GM23338 (cell line): ENCODE results near the gene FBN3. TPM values are rescaled to one million over a fixed set of nuclear protein-coding genes. Genes with fewer than 3 reads are reported as not detected.
A peak's percentile ranks its signal among the peaks of the same experiment; 100 is the strongest.

Source experiments
- ATAC-seq: fragments of 200-7000 bp; cut with Tn5 transposase; 3 replicates; pipeline ENCODE4 v1.9.1; 2020
- DNase-seq: peaks from one replicate; pipeline ENCODE4 v3.0.0-alpha.2; 2015; ENCODE audit warnings: low spot score
- H2AFZ ChIP-seq: fragments of 200-600 bp; sonication (generic); 2 replicates; pipeline ENCODE4 v1.8.0; 2016; ENCODE audit warnings: antibody characterized with exemption, mild to moderate bottlenecking, moderate library complexity
- H3F3A ChIP-seq: fragments of 200-600 bp; sonication (generic); replicated peaks from 2 replicates; pipeline ENCODE4 v1.8.0; 2017; ENCODE audit warnings: antibody characterized with exemption, mixed run types, low read depth
- H3K27ac ChIP-seq: fragments of 200-600 bp; sonication (generic); 2 replicates; pipeline ENCODE4 v1.6.1; 2016; ENCODE audit warnings: low read depth
- H3K27me3 ChIP-seq: fragments of 200-600 bp; sonication (generic); 2 replicates; pipeline ENCODE4 v1.8.0; 2016; ENCODE audit warnings: mild to moderate bottlenecking, mixed run types, moderate library complexity; ENCODE audit not compliant: insufficient read depth
- H3K36me3 ChIP-seq: fragments of 200-600 bp; sonication (generic); 2 replicates; pipeline ENCODE4 v1.8.0; 2016; ENCODE audit warnings: mild to moderate bottlenecking; ENCODE audit not compliant: insufficient read depth
- H3K4me1 ChIP-seq: fragments of 200-600 bp; sonication (generic); 2 replicates; pipeline ENCODE4 v1.8.0; 2016; ENCODE audit warnings: mild to moderate bottlenecking, moderate library complexity; ENCODE audit not compliant: insufficient read depth
- H3K4me2 ChIP-seq: fragments of 200-600 bp; sonication (generic); 2 replicates; pipeline ENCODE4 v1.7.1; 2017; ENCODE audit warnings: mixed run types
- H3K4me3 ChIP-seq: fragments of 200-600 bp; sonication (generic); 2 replicates; pipeline ENCODE4 v1.6.1; 2016; ENCODE audit warnings: mixed run types
- H3K79me2 ChIP-seq: fragments of 200-600 bp; sonication (generic); replicated peaks from 2 replicates; pipeline ENCODE4 v1.8.0; 2017; ENCODE audit warnings: mild to moderate bottlenecking; ENCODE audit not compliant: insufficient read depth
- H3K9me2 ChIP-seq: fragments of 200-600 bp; sonication (generic); 2 replicates; pipeline ENCODE4 v1.8.0; 2017; ENCODE audit not compliant: insufficient read depth
- H4K20me1 ChIP-seq: fragments of 200-600 bp; sonication (generic); replicated peaks from 2 replicates; pipeline ENCODE4 v1.8.0; 2017; ENCODE audit warnings: mild to moderate bottlenecking; ENCODE audit not compliant: insufficient read depth
- H3K27ac Mint-ChIP-seq: 2 replicates; pipeline ENCODE4 v1.8.0; 2020; ENCODE audit warnings: inconsistent platforms, mild to moderate bottlenecking, moderate library complexity, mixed read lengths
- H3K27me3 Mint-ChIP-seq: 3 replicates; pipeline ENCODE4 v1.8.0; 2022; ENCODE audit warnings: low read depth, mild to moderate bottlenecking, moderate library complexity, mixed read lengths, inconsistent platforms; ENCODE audit not compliant: insufficient read depth, poor library complexity
- H3K36me3 Mint-ChIP-seq: 3 replicates; pipeline ENCODE4 v1.8.0; 2021; ENCODE audit warnings: low read depth, mild to moderate bottlenecking, inconsistent platforms, moderate library complexity, mixed read lengths
- H3K4me1 Mint-ChIP-seq: 3 replicates; pipeline ENCODE4 v1.8.0; 2020; ENCODE audit warnings: mild to moderate bottlenecking, inconsistent platforms, mixed read lengths
- H3K4me3 Mint-ChIP-seq: 3 replicates; pipeline ENCODE4 v1.8.0; 2021; ENCODE audit warnings: moderate library complexity, mild to moderate bottlenecking, inconsistent platforms, mixed read lengths
- H3K9me3 Mint-ChIP-seq: 3 replicates; pipeline ENCODE4 v1.8.0; 2020; ENCODE audit warnings: moderate library complexity, mild to moderate bottlenecking, inconsistent platforms, mixed read lengths
- EZH2phosphoT487 ChIP-seq: fragments of 200-600 bp; sonication (generic); IDR thresholded peaks from one replicate; pipeline ENCODE4 v1.8.1; 2018; ENCODE audit warnings: antibody characterized with exemption; ENCODE audit not compliant: unreplicated experiment
- JUNB ChIP-seq: IDR thresholded peaks from one replicate; pipeline ENCODE4 v1.6.1; 2016; ENCODE audit warnings: antibody characterized with exemption; ENCODE audit not compliant: unreplicated experiment
- NANOG ChIP-seq: IDR thresholded peaks from 2 replicates; pipeline ENCODE4 v1.6.1; 2016; ENCODE audit warnings: antibody characterized with exemption, borderline replicate concordance
- STAT1 ChIP-seq: IDR thresholded peaks from one replicate; pipeline ENCODE4 v1.6.1; 2016; ENCODE audit warnings: antibody characterized with exemption; ENCODE audit not compliant: unreplicated experiment
- ZNF114 ChIP-seq: fragments of 250-450 bp; sonication (Bioruptor Pico); IDR thresholded peaks from 2 replicates; pipeline ENCODE4 v1.5.0; 2020; ENCODE audit warnings: mild to moderate bottlenecking, moderate library complexity
- ZNF331 ChIP-seq: fragments of 250-450 bp; sonication (Bioruptor Pico); IDR thresholded peaks from 2 replicates; pipeline ENCODE4 v1.5.0; 2020; ENCODE audit warnings: low read depth, mild to moderate bottlenecking, moderate library complexity
- polyA plus RNA-seq: library from polyadenylated mRNA; unstranded; fragments of >200 nt; fragmentation: Nextera tagmentation; extraction: Ambion mirVana; gene quantifications from 2 replicates; pipeline ENCODE4 v1.2.1, GENCODE V29; 2016
- total RNA-seq: library from RNA; depleted of rRNA; stranded (reverse); fragments of >200 nt; shearing (Covaris generic); gene quantifications from 2 replicates; pipeline ENCODE4 v1.2.3, GENCODE V29; 2014
- TF ChIP-seq, protein P1 (sequence below), 2 experiments: fragments of 200-600 bp in 1 of 2; sonication (generic) in 1 of 2; conservative IDR thresholded peaks; 2 replicates each; pipeline versions ENCODE4 v1.5.1 to v1.6.1; 2016 to 2017; ENCODE audit warnings: antibody characterized with exemption in 2 of 2, low read depth in 2 of 2, mild to moderate bottlenecking in 2 of 2, moderate library complexity in 1 of 2
- TF ChIP-seq, protein P2 (sequence below): IDR thresholded peaks from one replicate; pipeline ENCODE4 v1.6.1; 2018; ENCODE audit warnings: antibody characterized with exemption; ENCODE audit not compliant: unreplicated experiment
- TF ChIP-seq, protein P3 (sequence below): IDR thresholded peaks from 2 replicates; pipeline ENCODE4 v1.6.1; 2016; ENCODE audit warnings: antibody characterized with exemption

The FBN3 gene
- total and polyA plus RNA-seq, 2 experiments from 2014 or later: 8.5 to 54.5 TPM

DNA sequence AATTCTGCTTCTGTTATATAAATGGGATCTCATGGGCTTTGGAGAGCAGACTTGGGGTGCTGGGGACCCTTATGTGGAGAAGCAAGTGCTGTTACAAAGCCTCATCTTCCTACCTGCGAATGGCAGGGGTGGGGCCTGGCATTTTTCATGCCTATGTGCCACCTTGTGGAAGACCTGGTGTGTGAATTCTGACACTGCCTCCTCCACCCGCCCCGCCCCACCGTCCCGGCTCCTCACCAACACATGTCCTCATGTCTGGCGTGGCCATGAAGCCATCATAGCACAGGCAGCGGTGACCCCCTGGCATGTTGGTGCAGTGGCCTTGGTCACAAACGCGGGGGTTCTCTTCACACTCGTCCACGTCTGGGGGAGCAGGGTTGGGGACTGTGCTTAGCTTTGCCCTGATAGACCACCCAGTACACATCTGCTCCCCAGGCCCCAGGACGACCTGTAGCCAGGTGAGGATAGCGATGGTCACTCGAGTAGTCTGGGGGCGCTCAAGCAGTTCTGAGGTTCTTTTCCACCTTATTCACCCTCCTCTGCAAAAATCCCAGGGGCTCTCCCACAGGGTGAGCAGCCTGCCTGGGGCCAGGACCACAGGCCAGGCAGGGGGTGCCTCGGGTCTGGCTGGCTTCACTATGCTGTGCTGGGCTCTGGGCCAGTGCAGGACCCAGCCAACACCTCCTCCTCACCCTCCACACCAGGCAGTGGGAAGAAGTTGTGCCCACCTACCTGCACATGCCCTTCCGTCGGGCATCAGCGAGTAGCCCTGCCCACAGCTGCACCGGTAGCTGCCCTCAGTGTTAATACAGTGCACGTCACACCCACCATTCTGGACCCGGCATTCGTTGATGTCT is 32.7 kb downstream of the FBN3 start:
- H3K4me3 Mint-ChIP-seq: no peak overlapping the region
- H2AFZ ChIP-seq: no peak overlapping the region
- peaks cover 13% of the 10 kb centered on the region for H3K4me1 Mint-ChIP-seq
- peaks cover 59% of the 10 kb centered on the region for H3K36me3 Mint-ChIP-seq
- DNase-seq (no peak), ATAC-seq (no peak)
- H3K9me2 ChIP-seq: no peaks in the 10 kb centered on the region
- no peak overlapping the region for H3K27ac Mint-ChIP-seq
- peaks cover 17% of the 10 kb centered on the region; the same call in 1 of the 2 replicates for H3F3A ChIP-seq
- no peaks in the 10 kb centered on the region for H3K36me3 ChIP-seq
- no peak overlapping the region for H3K4me2 ChIP-seq
- 0 out of 2 replicates have a peak overlapping the region, but pooled peaks have one; percentile 69 for H3K27ac ChIP-seq
- TF ChIP-seq, protein P1, sequence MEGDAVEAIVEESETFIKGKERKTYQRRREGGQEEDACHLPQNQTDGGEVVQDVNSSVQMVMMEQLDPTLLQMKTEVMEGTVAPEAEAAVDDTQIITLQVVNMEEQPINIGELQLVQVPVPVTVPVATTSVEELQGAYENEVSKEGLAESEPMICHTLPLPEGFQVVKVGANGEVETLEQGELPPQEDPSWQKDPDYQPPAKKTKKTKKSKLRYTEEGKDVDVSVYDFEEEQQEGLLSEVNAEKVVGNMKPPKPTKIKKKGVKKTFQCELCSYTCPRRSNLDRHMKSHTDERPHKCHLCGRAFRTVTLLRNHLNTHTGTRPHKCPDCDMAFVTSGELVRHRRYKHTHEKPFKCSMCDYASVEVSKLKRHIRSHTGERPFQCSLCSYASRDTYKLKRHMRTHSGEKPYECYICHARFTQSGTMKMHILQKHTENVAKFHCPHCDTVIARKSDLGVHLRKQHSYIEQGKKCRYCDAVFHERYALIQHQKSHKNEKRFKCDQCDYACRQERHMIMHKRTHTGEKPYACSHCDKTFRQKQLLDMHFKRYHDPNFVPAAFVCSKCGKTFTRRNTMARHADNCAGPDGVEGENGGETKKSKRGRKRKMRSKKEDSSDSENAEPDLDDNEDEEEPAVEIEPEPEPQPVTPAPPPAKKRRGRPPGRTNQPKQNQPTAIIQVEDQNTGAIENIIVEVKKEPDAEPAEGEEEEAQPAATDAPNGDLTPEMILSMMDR (conservative IDR thresholded peaks at IDR 0.05; ENCODE audit: low read depth in 2 of 2): no peak
- TF ChIP-seq STAT1 (no peak), JUNB (no peak), NANOG (no peak)
- H3K9me3 Mint-ChIP-seq: peaks cover 3% of the 10 kb centered on the region; the same call in 2 of the 3 replicates
- peaks cover 12% of the 10 kb centered on the region for H3K27me3 Mint-ChIP-seq
- H3K79me2 ChIP-seq: no peaks in the 10 kb centered on the region
- H3K4me3 ChIP-seq: no peak overlapping the region
- no peaks in the 10 kb centered on the region for H4K20me1 ChIP-seq
- H3K4me1 ChIP-seq: peaks cover 9% of the 10 kb centered on the region; the same call in 1 of the 2 replicates
- H3K27me3 ChIP-seq: no peaks in the 10 kb centered on the region

DNA sequence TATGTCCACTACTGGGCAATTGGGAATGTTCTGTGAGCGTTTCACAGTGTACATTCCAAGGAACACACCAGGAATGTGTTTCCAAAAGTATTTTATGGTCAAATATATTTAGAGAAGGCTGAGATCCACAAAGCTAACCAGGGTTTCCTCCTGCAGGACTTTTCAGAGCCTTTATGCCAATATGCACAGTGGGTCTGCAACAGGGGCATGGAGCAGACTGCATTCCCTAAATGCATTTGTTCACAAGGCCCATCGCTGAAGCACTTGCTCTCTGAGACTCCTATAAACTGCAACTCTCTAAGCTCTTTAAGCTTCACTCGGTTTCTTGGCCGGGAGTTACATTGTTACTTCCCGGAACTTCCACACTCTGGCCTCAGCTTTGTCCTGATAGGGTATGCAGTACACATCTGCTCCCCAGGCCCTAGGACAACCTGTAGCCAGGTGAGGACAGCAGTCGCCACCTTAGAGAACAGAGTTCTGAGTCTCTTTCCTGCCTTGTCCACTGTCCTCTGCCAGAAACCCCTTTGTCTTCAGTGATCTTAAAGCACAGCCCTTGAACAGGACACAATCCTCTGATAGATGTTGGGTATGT is 33.5 kb downstream of the FBN3 start:
- Mint-ChIP-seq H3K27ac (no peak overlapping the region), H3K4me3 (no peak overlapping the region), H3K36me3 (peaks cover 57% of the 10 kb centered on the region), H3K4me1 (peaks cover 7% of the 10 kb centered on the region), H3K27me3 (peaks cover 11% of the 10 kb centered on the region), H3K9me3 (peaks cover 3% of the 10 kb centered on the region; the same call in 2 of the 3 replicates)
- Histone ChIP-seq H3K27ac (0 out of 2 replicates have a peak overlapping the region, but pooled peaks have one; percentile 69), H3K4me2 (no peak overlapping the region), H3K4me1 (peaks cover 3% of the 10 kb centered on the region; the same call in 1 of the 2 replicates), H2AFZ (no peak overlapping the region), H3K79me2 (no peaks in the 10 kb centered on the region), H3K36me3 (0 out of 2 replicates have a peak, but pooled peaks cover under 1% of the 10 kb centered on the region), H3K4me3 (no peak overlapping the region), H3K27me3 (no peaks in the 10 kb centered on the region), H3K9me2 (no peaks in the 10 kb centered on the region), H4K20me1 (no peaks in the 10 kb centered on the region), H3F3A (peaks cover 14% of the 10 kb centered on the region; the same call in 1 of the 2 replicates)
- no peak for DNase-seq
- ATAC-seq: no peak
- TF ChIP-seq EZH2phosphoT487 (no peak), ZNF331 (CRISPR knock-in tag) (no peak), STAT1 (no peak), ZNF114 (CRISPR knock-in tag) (no peak)
- TF ChIP-seq, protein P2, sequence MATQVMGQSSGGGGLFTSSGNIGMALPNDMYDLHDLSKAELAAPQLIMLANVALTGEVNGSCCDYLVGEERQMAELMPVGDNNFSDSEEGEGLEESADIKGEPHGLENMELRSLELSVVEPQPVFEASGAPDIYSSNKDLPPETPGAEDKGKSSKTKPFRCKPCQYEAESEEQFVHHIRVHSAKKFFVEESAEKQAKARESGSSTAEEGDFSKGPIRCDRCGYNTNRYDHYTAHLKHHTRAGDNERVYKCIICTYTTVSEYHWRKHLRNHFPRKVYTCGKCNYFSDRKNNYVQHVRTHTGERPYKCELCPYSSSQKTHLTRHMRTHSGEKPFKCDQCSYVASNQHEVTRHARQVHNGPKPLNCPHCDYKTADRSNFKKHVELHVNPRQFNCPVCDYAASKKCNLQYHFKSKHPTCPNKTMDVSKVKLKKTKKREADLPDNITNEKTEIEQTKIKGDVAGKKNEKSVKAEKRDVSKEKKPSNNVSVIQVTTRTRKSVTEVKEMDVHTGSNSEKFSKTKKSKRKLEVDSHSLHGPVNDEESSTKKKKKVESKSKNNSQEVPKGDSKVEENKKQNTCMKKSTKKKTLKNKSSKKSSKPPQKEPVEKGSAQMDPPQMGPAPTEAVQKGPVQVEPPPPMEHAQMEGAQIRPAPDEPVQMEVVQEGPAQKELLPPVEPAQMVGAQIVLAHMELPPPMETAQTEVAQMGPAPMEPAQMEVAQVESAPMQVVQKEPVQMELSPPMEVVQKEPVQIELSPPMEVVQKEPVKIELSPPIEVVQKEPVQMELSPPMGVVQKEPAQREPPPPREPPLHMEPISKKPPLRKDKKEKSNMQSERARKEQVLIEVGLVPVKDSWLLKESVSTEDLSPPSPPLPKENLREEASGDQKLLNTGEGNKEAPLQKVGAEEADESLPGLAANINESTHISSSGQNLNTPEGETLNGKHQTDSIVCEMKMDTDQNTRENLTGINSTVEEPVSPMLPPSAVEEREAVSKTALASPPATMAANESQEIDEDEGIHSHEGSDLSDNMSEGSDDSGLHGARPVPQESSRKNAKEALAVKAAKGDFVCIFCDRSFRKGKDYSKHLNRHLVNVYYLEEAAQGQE: no peak
- TF ChIP-seq, protein P3, sequence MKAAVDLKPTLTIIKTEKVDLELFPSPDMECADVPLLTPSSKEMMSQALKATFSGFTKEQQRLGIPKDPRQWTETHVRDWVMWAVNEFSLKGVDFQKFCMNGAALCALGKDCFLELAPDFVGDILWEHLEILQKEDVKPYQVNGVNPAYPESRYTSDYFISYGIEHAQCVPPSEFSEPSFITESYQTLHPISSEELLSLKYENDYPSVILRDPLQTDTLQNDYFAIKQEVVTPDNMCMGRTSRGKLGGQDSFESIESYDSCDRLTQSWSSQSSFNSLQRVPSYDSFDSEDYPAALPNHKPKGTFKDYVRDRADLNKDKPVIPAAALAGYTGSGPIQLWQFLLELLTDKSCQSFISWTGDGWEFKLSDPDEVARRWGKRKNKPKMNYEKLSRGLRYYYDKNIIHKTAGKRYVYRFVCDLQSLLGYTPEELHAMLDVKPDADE: no peak
